Dedifferentiated amniotic fluid mesenchymal stem cell (primary cell): ENCODE data around the gene SLC22A31.

Experiments used
- DNase-seq: peaks from one replicate; pipeline ENCODE4 v3.0.0-alpha.2; 2016; ENCODE audit errors: extremely low spot score

Gene SLC22A31

GRCh38 chr16:89164847-89165680, 35.3 kb downstream of the SLC22A31 start:
- DNase-seq = no peak

GRCh38 chr16:89164436-89164835, 35.9 kb downstream of the SLC22A31 start:
- no peak for DNase-seq

DNA sequence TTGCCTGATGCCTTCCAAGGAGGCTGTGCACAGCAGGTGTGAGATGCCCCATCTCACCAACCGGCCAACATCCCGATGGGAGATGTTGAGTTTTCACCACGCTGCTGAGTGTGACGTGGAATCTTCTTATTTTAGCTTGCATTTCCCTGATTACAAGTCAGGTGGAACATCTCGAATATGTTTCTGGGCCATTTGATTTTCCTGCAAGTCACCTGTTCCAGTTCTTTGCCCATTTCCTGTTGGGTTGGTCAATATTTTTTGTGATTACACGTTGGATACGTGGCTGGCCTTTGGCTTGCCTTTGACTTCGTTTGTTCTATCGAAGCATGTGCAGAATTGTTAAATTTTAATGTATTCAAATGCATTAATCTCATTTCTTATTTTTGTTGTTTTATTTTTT, 37.0 kb downstream of the SLC22A31 start:
- DNase-seq = no peak

- DNase-seq = no peak
Measured at GRCh38 chr16:89161763-89162713, 38.3 kb downstream of the SLC22A31 start.

DNA sequence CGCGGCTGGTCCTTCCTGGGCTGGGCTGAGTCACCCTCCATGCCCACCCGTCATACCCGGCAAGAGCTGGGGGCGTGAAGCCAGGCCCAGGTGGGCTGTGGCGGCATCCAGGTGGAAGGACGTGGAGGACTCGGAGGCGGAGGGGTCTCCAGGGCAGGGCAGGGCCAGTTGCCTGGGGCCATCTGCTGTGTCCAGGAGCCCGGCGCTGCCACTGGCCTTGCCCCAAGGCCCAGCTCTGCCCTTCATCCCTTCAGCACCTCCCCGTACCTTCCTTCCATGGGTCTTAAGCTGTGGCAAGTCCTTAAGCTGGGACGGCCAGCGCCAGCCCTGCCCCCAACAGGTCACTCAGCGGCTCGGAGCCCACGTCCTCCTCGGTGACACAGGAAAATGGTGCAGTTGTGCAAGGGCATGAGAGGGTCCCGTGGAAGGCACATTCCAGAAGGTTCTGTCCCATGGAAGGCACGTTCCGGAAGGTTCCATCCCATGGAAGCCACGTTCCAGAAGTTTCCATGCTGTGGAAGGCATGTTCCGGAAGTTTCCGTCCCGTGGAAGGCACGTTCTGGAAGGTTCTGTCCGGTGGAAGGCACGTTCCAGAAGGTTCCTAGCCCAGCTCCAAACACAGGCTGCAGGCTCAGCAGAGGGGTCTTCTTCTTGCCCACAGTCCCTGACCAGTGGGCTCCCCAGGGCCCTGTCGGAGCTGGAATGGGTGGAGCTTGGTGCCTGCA, 39.2 kb downstream of the SLC22A31 start:
- no peak for DNase-seq

GRCh38 chr16:89159850-89160354, 40.4 kb downstream of the SLC22A31 start:
- DNase-seq = no peak

DNA sequence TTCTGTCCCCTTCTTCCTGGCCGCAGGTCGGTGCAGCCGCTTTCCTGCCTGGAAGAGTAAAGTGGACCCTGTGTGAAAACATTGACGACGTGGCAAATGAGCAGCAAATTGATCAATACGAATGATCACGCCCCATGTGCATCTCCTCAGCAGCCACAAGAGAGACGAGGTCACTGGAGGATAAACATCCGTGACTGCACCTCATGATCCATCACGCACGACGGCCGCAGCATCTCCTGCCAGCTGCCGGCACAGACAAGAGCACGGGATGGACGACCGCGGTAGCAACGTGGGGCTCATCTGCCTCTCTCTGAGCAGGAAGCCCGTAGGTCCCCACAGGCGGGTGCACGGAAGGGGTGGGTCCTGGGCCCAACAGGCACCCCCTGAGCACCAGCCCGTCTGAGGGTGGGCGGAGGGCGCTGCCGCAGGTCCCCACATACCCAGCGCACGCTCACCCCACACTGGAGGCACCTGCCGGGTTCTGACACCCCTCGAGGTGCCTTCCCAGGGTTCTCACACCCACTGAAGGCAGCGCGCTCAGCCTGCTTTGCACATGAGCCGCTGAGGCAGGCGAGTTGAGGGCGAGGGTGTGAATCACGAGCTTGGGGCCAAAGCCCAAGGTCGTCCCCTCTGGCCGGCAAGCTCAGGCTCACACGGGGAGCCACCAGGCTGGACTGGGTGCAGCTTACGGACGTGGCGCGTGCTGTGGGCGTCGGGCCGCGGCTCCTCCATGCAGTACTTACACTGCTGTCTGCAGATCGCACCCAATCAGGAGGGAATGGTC, 41.1 kb downstream of the SLC22A31 start:
- DNase-seq = no peak

DNA sequence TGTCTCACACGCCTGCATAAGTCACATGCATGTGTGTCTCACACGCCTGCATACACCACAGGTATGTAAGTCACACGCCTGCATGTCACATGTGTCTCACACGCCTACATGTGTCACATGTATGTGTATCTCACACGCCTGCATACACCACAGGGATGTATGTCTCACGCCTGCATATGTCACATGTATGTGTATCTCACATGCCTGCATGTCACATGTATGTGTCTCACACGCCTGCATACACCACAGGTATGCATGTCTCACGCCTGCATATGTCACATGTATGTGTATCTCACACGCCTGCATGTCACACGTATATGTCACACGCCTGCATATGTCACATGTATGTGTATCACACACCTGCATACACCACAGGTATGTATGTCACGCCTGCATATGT, 42.6 kb downstream of the SLC22A31 start:
- DNase-seq = no peak

DNA sequence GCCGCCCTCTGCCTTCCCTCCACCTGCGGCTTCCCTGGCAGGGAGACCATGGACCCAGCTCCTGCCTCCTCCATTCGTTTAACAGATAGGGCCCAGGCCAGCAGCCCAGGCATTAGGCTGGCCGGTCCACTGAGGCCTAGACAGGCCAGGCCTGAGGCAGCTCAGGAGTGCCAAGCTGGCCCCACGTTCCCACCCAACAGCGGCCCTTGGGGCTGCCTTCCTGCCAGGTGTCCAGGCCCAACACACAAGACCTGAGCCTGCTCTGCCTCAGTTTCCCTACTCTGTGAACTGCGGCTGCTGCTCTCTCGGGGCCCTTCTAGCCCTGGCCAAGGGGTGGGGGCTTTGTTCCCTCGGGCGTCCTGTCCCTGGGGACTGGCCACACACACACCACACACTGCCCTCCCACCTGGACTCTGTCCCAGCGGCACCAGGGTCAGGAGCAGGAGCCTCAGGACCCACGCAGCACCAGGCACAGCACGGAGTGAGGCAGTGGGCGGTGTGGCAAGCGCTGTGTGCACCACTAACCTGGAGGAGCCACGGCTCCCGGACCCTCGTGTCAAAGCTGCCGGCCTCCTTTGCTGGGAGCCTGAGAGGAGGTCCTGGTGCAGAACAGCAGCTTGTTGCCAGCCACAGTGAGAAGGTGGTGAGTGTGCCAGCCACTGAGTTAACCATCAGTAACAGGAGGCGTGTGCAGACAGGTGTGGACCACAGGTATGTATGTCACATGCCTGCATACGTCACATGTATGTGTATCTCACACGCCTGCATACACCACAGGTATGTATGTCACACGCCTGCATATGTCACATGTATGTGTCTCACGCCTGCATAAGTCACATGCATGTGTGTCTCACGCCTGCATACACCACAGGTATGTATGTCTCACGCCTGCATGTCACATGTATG, 43.3 kb downstream of the SLC22A31 start:
- no peak for DNase-seq

- no peak for DNase-seq
Measured at GRCh38 chr16:89155851-89156739, 44.2 kb downstream of the SLC22A31 start.

DNA sequence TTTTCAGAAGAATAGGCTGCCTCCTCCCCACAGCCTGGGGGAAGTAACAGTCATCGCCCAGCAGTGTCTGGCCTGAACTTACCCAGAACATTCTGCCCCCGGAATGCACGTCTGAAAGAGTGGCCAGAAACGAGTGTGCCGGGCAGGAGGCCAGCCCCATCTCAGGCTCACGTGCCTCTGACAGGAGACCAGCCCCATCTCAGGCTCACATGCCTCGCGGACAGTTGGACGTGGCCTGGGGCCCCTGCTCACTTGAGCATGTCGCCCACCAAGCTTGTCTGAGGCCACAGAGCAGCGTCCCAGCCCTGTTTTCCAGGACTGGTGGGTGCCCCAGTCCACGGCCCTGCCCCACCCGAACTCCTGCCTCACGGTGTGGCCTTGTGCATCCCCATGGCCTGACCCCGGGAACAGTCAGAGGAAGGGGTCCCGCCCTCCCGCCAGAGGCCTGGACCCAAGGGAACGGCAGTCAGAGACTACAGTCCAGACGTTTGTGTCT, 45.1 kb downstream of the SLC22A31 start:
- peak; percentile 37 for DNase-seq

- DNase-seq = no peak
Measured at GRCh38 chr16:89154390-89155183, 45.8 kb downstream of the SLC22A31 start.

DNA sequence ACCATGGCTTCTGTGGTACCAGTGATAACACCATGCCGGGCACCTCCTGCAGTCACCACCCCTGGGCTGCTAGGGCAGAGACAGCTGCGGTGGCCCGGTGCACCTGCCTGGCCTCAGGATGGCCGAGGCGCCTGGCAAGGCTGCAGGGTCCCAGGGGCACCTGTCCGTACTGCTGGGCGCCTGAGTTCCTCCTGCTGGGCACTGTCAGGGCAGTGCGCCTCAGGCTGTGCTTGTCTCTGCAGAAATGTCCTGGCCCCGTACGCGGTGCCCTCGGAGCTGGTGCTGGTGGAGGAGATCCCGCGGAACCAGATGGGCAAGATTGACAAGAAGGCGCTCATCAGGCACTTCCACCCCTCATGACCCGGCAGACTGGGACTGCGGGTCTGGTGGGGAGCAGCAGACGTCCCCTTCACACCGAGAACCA, 46.5 kb downstream of the SLC22A31 start:
- DNase-seq = no peak

GRCh38 chr16:89152831-89153700, 47.3 kb downstream of the SLC22A31 start:
- no peak for DNase-seq

- DNase-seq = no peak
Measured at GRCh38 chr16:89150981-89151380, 49.4 kb downstream of the SLC22A31 start.

- no peak for DNase-seq
Measured at GRCh38 chr16:89150090-89150835, 50.1 kb downstream of the SLC22A31 start.
